Stimulated activated naive CD4-positive, alpha-beta T cell treated with Interleukin-2 at 50 U/mL for 16 hours (primary cell): Measurements from ENCODE around the gene COL5A1.

Experiments
- DNase-seq: peaks from one replicate; lab custom pipeline; 2025; lab: John Stamatoyannopoulos, UW

The COL5A1 gene

GRCh38 chr9:134818000-134818568 lies 176.5 kb downstream of the COL5A1 start:
- DNase-seq, result no peak

GRCh38 chr9:134818591-134818990 lies 177.0 kb downstream of the COL5A1 start:
- no peak for DNase-seq

GRCh38 chr9:134820901-134821300 lies 179.3 kb downstream of the COL5A1 start:
- DNase-seq, result no peak

GRCh38 chr9:134822541-134822940 lies 180.9 kb downstream of the COL5A1 start:
- no peak for DNase-seq

- no peak for DNase-seq
These were observed 182.0 kb downstream of the COL5A1 start for GRCh38 chr9:134823623-134824022.

- DNase-seq, result no peak
These were observed 183.0 kb downstream of the COL5A1 start for GRCh38 chr9:134824583-134824982.

GRCh38 chr9:134825025-134825424 lies 183.4 kb downstream of the COL5A1 start:
- DNase-seq, result no peak

GRCh38 chr9:134826336-134827285 lies 185.0 kb downstream of the COL5A1 start:
- no peak for DNase-seq

- DNase-seq, result no peak
These were observed 186.0 kb downstream of the COL5A1 start for GRCh38 chr9:134827559-134827958.

- DNase-seq, result no peak
These were observed 186.4 kb downstream of the COL5A1 start for GRCh38 chr9:134827993-134828392.

GRCh38 chr9:134828892-134829291 lies 187.3 kb downstream of the COL5A1 start:
- DNase-seq, result no peak

GRCh38 chr9:134829356-134829937 lies 187.8 kb downstream of the COL5A1 start:
- no peak for DNase-seq

GRCh38 chr9:134830126-134830525 lies 188.5 kb downstream of the COL5A1 start:
- DNase-seq, result no peak

GRCh38 chr9:134830926-134831720 lies 189.5 kb downstream of the COL5A1 start:
- no peak for DNase-seq

- DNase-seq, result no peak
These were observed 190.9 kb downstream of the COL5A1 start for GRCh38 chr9:134832471-134832870.

- no peak for DNase-seq
These were observed 191.8 kb downstream of the COL5A1 start for GRCh38 chr9:134833294-134833880.

GRCh38 chr9:134834217-134834956 lies 192.8 kb downstream of the COL5A1 start:
- no peak for DNase-seq

- DNase-seq, result no peak
These were observed 193.4 kb downstream of the COL5A1 start for GRCh38 chr9:134834957-134835419.

GRCh38 chr9:134835448-134835847 lies 193.8 kb downstream of the COL5A1 start:
- DNase-seq, result no peak

- no peak for DNase-seq
These were observed 194.4 kb downstream of the COL5A1 start for GRCh38 chr9:134835987-134836386.

GRCh38 chr9:134836406-134836970 lies 194.9 kb downstream of the COL5A1 start:
- no peak for DNase-seq
